PC-9 (cell line): ENCODE results near the gene KRT80.

Experiments
- EZH2 ChIP-seq: fragments of 200-600 bp; sonication (generic); IDR thresholded peaks from 2 replicates; pipeline ENCODE4 v1.8.0; 2017; ENCODE audit warnings: antibody characterized with exemption, low read depth
- TF ChIP-seq, protein P1 (sequence below): fragments of 200-600 bp; sonication (generic); conservative IDR thresholded peaks from 2 replicates; pipeline ENCODE4 v1.6.1; 2017; ENCODE audit warnings: mixed run types, antibody characterized with exemption, mild to moderate bottlenecking, moderate library complexity

DNA sequence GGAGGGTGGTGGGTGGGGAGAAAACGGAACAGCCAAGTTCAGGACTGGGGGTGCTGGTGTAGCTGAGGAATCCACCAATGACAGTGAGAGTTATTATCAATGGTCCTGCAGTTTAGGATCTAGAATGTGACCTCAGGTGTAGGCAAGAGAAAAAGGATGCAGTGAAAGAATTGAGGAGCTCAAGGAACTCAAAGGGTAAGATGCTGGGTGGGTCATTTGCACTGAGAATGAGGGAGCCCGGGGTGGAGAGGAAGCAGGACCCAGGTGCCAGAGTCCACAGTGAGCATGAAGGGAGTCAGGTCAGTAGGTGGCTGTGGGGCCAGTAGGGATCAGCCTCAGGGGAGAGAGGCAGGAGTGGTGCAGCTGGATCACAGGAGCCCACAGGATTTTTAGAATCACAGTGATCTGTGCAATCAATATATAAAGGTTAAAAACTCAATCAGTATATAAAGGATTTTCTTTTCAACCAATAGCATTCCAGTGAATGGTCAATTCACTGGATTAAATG is 38.1 kb upstream of the KRT80 start:
- TF ChIP-seq, protein P1, sequence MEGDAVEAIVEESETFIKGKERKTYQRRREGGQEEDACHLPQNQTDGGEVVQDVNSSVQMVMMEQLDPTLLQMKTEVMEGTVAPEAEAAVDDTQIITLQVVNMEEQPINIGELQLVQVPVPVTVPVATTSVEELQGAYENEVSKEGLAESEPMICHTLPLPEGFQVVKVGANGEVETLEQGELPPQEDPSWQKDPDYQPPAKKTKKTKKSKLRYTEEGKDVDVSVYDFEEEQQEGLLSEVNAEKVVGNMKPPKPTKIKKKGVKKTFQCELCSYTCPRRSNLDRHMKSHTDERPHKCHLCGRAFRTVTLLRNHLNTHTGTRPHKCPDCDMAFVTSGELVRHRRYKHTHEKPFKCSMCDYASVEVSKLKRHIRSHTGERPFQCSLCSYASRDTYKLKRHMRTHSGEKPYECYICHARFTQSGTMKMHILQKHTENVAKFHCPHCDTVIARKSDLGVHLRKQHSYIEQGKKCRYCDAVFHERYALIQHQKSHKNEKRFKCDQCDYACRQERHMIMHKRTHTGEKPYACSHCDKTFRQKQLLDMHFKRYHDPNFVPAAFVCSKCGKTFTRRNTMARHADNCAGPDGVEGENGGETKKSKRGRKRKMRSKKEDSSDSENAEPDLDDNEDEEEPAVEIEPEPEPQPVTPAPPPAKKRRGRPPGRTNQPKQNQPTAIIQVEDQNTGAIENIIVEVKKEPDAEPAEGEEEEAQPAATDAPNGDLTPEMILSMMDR: no peak
- no peak for TF ChIP-seq EZH2
